ENCODE results near the gene HIC1. TPM values are rescaled to one million over a fixed set of nuclear protein-coding genes. Genes with fewer than 3 reads are reported as not detected.

HIC1 gene
- total RNA-seq, 1 experiment from 2014 or later = 0.84 TPM

DNA sequence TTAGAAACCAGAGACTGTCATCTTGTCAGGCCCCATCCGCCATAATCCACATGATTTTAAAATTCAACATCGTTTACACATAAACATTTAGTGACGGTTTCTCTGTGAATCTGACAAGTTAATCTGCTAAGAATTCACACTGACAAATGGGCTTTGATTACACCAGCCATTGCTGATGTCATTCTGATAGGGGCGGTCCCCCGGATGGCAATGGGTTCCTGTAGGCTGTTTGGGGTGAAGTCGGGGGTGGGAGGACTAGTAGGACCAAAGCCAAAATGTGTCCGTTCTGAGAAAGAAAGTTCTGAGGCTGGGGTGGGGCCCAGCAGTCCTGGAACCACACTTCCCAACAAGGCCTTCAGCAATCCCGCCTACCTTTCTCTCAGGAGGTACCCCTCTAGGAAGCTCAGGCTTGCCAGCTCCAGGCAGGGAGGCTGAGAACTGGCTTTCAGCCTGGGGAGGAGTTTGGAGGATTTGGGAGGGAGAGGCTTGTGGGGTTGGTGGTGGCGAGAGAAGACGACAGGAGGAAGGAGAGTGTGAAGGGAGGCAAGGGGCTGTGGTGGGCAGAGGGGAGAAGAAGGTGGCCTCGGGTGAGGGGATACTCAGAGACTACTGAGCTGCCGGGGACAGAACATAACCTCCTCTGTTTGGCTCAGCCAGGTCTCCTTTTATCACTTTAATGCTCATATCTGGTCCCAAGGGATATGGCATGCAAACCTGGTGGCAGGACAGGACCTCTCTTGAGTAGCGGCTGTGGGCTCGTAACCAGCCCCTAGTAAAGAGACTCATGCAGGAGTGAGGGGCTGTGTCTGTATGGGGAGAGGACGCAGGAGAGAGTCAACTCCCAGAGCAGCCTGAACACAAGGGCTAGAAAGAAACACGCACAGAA, 8.6 kb downstream of the HIC1 start:
- ChIA-PET CTCF (interaction anchor here (1.2 kb wide), 1 partner anchor 9 kb away, joined by 5 read pairs; no protein-coding TSS in a partner anchor), POLR2A (ENCODE audit: low non-redundant PET) (no interaction called here)
- H3K27ac ChIP-seq (ENCODE audit: low read depth, low read length, poor library complexity, severe bottlenecking) = peak overlapping the region; percentile 62
- no peaks in the 10 kb centered on the region for H3K27me3 ChIP-seq (replicated peaks; ENCODE audit: insufficient read depth, low read depth, low read length, poor library complexity)
- no peaks in the 10 kb centered on the region for H3K9me3 ChIP-seq (ENCODE audit: low read depth, low read length, poor library complexity, severe bottlenecking)
- TF ChIP-seq, protein P1, sequence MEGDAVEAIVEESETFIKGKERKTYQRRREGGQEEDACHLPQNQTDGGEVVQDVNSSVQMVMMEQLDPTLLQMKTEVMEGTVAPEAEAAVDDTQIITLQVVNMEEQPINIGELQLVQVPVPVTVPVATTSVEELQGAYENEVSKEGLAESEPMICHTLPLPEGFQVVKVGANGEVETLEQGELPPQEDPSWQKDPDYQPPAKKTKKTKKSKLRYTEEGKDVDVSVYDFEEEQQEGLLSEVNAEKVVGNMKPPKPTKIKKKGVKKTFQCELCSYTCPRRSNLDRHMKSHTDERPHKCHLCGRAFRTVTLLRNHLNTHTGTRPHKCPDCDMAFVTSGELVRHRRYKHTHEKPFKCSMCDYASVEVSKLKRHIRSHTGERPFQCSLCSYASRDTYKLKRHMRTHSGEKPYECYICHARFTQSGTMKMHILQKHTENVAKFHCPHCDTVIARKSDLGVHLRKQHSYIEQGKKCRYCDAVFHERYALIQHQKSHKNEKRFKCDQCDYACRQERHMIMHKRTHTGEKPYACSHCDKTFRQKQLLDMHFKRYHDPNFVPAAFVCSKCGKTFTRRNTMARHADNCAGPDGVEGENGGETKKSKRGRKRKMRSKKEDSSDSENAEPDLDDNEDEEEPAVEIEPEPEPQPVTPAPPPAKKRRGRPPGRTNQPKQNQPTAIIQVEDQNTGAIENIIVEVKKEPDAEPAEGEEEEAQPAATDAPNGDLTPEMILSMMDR (conservative IDR thresholded peaks at IDR 0.05; ENCODE audit: low read depth, low read length) = no peak
- TF ChIP-seq EZH2 (IDR thresholded peaks at IDR 0.05; ENCODE audit: borderline replicate concordance, low read depth, low read length, poor library complexity, severe bottlenecking) = no peak
- intact Hi-C loops (cut with micrococcal nuclease; ENCODE audit: unreplicated experiment) = no loop called here
- no peak overlapping the region for H3K4me3 ChIP-seq (ENCODE audit: low read depth, low read length, poor library complexity, severe bottlenecking)
- BruUV-seq (replicated peaks) = no TSS peak
- H3K36me3 ChIP-seq (ENCODE audit: insufficient read depth, low read length, poor library complexity, severe bottlenecking) = peaks cover 19% of the 10 kb centered on the region
- peak; percentile 32 for DNase-seq (ENCODE audit: low spot score)
- H3K4me1 ChIP-seq (ENCODE audit: insufficient read depth, low read length, poor library complexity, severe bottlenecking) = peaks cover 30% of the 10 kb centered on the region

DNA sequence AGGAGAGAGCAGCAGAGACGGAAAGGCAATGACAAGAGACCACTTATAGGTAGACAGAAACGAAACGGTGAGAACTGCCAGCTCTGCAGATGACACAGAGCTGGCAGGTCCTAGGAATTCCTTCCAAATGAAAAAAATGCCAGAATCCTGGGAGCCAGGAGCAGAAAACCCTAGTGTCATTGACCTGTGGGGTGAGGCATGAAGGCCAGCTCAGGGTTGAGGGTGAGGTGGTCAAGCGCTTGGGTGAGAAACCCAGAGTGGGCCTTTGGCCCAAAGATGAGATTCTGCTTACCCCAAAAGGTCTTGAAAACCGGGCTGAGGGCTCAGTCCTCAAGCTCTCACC, 9.2 kb downstream of the HIC1 start:
- POLR2A ChIA-PET (ENCODE audit: low non-redundant PET) = no interaction called here
- H3K27ac ChIP-seq (ENCODE audit: low read depth, low read length, poor library complexity, severe bottlenecking) = peak overlapping the region; percentile 62
- intact Hi-C loops (cut with micrococcal nuclease; ENCODE audit: unreplicated experiment) = no loop called here
- no peaks in the 10 kb centered on the region for H3K27me3 ChIP-seq (replicated peaks; ENCODE audit: insufficient read depth, low read depth, low read length, poor library complexity)
- no TSS peak for BruUV-seq (replicated peaks)
- H3K4me3 ChIP-seq (ENCODE audit: low read depth, low read length, poor library complexity, severe bottlenecking) = no peak overlapping the region
- H3K36me3 ChIP-seq (ENCODE audit: insufficient read depth, low read length, poor library complexity, severe bottlenecking) = peaks cover 21% of the 10 kb centered on the region
- H3K4me1 ChIP-seq (ENCODE audit: insufficient read depth, low read length, poor library complexity, severe bottlenecking) = peaks cover 30% of the 10 kb centered on the region
- CTCF ChIA-PET = interaction anchor here (1.2 kb wide), 1 partner anchor 10 kb away, joined by 5 read pairs; no protein-coding TSS in a partner anchor
- no peak for DNase-seq (ENCODE audit: low spot score)
- TF ChIP-seq, protein P1 (conservative IDR thresholded peaks at IDR 0.05; ENCODE audit: low read depth, low read length) = no peak
- no peak for TF ChIP-seq EZH2 (IDR thresholded peaks at IDR 0.05; ENCODE audit: borderline replicate concordance, low read depth, low read length, poor library complexity, severe bottlenecking)
- H3K9me3 ChIP-seq (ENCODE audit: low read depth, low read length, poor library complexity, severe bottlenecking) = no peaks in the 10 kb centered on the region

DNA sequence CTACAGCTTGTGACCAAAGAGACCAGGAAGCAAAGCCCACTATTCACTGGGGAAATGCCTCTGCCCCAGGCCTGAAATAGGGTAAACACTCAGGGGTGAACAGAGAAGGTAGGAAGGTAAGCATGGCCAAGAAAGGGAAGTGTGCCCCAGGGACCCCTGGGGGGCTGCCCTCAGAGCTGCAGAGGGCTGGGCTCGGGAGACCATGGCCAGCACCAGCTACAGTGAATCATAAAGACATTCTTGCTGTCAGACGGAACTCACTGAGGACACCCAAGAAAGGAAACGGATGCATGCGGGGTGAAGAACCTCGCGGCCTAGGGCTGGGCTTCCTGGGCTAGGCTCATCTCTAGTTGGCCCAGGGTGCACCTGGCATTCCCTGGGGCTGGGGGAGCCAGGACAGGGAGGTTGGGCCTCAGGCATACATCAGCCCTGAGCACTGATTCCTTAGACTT, 9.6 kb downstream of the HIC1 start:
- H3K4me1 ChIP-seq (ENCODE audit: insufficient read depth, low read length, poor library complexity, severe bottlenecking) = peaks cover 30% of the 10 kb centered on the region
- no peak for TF ChIP-seq EZH2 (IDR thresholded peaks at IDR 0.05; ENCODE audit: borderline replicate concordance, low read depth, low read length, poor library complexity, severe bottlenecking)
- no TSS peak for BruUV-seq (replicated peaks)
- no peak overlapping the region for H3K4me3 ChIP-seq (ENCODE audit: low read depth, low read length, poor library complexity, severe bottlenecking)
- H3K27me3 ChIP-seq (replicated peaks; ENCODE audit: insufficient read depth, low read depth, low read length, poor library complexity) = no peaks in the 10 kb centered on the region
- peak overlapping the region; percentile 62 for H3K27ac ChIP-seq (ENCODE audit: low read depth, low read length, poor library complexity, severe bottlenecking)
- ChIA-PET CTCF (no interaction called here), POLR2A (ENCODE audit: low non-redundant PET) (no interaction called here)
- intact Hi-C loops (cut with micrococcal nuclease; ENCODE audit: unreplicated experiment) = no loop called here
- no peaks in the 10 kb centered on the region for H3K9me3 ChIP-seq (ENCODE audit: low read depth, low read length, poor library complexity, severe bottlenecking)
- H3K36me3 ChIP-seq (ENCODE audit: insufficient read depth, low read length, poor library complexity, severe bottlenecking) = peaks cover 21% of the 10 kb centered on the region
- no peak for DNase-seq (ENCODE audit: low spot score)
